Activated CD4-positive, alpha-beta T cell treated with anti-CD3 and anti-CD28 coated beads for 24 hours (primary cell): ENCODE results near the gene PPT1.
A peak's percentile ranks its signal among the peaks of the same experiment; 100 is the strongest.

ENCODE experiments used
- DNase-seq, 2 donors: peaks; one replicate each; pipeline ENCODE4 v3.0.0-alpha.2; 2020; ENCODE audit warnings: low read depth in 2 of 2

Gene PPT1

GRCh38 chr1:40092706-40093639 is 4.1 kb downstream of the PPT1 start:
- DNase-seq: no peak

DNA sequence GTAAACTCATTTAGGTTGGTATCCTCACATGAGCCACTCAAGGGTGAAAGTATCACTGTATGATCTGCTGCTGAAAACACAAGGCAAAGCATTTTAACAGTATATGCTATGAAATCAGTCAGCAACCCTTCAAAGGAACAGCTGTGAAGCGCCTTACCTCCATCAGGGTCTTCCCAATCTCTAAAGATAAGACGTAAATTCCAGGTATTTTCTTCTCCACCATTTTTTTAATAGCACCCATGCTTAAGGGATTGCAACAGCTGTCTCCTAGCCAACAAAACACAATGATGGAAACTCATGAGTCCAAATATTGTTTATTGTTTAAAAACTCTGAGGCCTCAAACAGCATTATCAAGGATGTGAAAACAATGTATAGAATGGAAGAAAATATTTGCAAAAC is 4.8 kb downstream of the PPT1 start:
- no peak for DNase-seq

- no peak for DNase-seq
Observed at GRCh38 chr1:40090652-40091355, 6.2 kb downstream of the PPT1 start.

DNA sequence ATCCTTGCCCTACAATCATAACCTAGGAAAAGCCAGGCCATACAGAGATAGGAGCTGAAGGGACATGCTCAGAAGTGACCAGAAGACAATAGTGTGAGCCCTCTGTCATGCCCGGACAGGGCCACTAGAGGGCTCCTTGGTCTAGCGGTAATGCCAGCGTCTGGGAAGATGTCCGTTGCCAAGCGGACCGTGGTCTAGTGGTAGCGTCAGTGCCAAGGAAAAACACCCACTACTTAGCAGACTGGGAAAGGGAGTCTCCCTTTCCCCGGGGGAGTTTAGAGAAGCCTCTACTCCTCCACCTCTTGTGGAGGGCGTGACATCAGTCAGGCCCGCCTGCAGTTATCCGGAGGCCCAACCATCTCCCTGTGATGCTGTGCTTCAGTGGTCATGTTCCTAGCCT is 12.3 kb downstream of the PPT1 start:
- DNase-seq: peak in 1 of 2 donors; percentile 33

- DNase-seq: no peak
Observed at GRCh38 chr1:40081871-40082270, 15.2 kb downstream of the PPT1 start.

- DNase-seq: no peak
Observed at GRCh38 chr1:40079774-40080400, 17.2 kb downstream of the PPT1 start.

GRCh38 chr1:40078512-40079333 is 18.3 kb downstream of the PPT1 start:
- peak in 1 of 2 donors; percentile 33 for DNase-seq

DNA sequence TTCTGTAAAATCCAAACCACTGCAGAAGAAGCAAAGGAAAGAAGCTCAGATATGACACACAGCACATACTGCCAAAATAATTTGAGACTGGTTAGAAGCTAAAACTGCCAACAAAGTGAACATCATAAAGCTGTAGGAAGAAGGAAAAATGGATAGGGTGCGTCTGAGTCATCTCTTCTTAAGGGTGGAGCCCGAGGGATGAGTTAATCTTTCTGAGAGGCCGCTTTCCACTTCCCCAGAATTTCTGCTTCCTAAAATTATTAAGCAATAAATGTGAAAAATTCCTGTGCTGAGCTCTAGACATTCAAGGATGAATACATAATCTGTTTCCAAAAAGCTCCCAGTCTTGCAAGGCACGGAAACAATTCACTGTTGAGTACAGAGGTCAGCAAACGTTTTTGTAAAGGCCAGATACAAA is 20.1 kb downstream of the PPT1 start:
- DNase-seq: no peak

DNA sequence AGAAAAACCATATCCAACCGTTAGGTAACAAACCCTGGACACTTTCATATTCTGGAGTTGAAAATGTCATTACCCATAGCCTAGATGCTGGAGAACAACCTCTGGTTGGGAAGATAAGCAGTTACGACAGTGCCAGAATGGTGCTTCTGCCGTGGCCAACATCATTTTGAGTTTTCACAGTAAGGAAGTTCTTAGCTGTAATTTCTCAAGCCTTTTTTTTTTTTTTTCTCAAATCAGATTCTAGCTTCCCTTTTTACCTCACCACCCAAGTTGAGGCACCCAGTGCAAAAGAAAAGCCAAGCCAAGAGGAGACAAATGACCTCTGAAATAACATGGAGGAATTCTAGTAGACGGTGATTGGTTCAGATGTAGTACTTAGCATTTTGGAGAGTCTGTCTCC is 21.8 kb downstream of the PPT1 start:
- no peak for DNase-seq

DNA sequence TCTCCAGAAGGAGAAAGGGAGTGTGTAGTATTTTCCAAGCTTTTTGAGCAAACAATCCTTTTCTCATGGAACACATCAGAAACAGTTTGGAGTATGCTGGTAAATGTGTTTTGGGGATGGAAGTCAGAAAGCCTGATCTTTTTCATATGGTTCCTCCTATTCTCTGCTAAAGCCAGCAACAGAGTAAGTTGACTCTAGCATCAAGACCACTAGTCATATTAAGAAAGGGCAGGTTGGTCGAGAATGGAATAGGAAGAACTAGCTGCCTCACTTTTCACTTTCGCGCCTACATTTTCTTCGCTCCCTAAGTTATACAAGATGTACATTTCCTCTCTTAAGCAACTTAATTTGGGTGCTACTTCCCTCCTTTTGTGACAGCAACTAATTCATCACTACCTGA is 24.0 kb downstream of the PPT1 start:
- DNase-seq: no peak

- DNase-seq: no peak
Observed at GRCh38 chr1:40072142-40072541, 24.9 kb downstream of the PPT1 start.

DNA sequence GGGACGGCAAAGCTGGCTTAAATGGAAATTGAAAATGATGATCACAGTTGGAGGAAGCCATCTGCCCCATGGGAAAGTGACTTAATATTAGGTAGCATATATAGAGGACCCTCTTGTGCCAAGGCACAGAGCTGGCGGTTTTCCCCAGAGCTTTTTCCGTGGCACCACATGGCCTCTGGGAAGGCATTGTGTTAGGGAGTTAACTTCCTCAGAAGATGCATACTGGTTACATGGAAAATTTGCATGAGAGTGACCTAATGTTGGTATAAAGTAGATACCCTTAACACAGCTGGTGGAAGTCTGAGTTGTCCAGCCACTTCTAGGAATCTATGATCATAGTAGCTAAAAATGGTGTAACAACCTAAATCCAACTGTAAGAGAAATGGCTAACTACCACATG is 29.2 kb downstream of the PPT1 start:
- no peak for DNase-seq

GRCh38 chr1:40067023-40067422 is 30.0 kb downstream of the PPT1 start:
- DNase-seq: no peak

DNA sequence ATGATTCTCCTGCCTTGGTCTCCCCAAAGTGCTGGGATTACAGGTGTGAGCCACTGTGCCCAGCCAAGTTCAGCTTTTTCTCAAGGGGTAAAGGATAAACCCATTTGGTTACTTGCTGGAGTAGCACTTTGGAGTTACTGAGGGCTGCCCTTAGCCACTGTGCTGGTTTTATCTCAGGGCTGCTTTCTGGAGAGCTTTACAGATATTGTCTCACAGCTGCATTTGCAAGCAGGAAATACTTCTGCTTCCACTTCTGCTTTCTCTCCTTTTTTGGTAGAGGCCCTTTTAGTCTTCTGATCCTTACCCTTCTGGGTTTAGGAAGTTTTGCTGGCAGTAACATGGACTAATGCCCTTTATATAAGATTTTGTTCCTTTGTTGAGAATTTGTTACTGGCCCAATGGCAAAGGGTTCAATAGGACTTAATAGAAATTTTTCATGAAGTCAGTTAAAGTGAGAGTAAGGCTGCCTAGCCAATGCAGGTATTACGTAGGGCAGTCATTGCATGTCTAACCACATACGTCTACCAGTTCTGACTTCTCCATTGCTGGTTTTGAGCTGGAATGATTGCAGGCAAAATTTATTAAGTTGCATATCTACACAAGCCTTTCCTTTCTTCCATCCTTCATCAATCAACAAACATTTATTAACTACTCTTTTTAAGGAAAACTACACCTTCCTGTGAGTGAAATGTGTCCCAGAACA is 32.1 kb downstream of the PPT1 start:
- DNase-seq: no peak

GRCh38 chr1:40059960-40060750 is 36.9 kb downstream of the PPT1 start:
- no peak for DNase-seq

DNA sequence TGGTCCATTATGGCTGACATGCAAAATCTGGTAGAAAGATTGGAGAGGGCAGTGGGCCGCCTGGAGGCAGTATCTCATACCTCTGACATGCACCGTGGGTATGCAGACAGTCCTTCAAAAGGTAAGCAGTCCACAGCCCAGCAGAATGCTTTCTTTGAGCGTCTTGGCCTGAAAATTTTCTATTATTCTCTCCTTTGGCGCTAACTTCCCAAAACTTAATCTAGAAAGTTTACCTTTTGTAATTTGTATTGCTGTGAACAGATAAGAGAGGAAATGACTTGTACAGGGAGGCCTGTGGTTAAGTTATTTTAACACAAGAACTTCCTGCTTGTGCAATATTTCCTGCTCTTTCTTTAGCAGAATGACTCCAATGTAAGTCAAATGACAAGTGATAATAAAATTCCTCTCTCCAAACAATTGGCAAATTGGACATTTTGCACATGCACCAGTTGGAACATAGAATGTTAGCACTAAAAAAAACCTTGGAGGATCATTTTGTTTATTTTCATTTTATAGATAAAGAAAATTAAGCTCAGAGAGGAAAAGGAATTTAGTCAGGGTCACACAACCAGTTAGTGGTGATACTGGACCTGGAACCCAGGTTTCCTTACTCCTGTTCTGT is 37.6 kb downstream of the PPT1 start:
- no peak for DNase-seq

GRCh38 chr1:40058453-40059337 is 38.4 kb downstream of the PPT1 start:
- no peak for DNase-seq

GRCh38 chr1:40058097-40058452 is 39.0 kb downstream of the PPT1 start:
- DNase-seq: no peak
